HG02642 (cell line): ENCODE measurements around the gene UBAP2.
"Not testable (repeated sequence)": the region's sequence is repeated elsewhere in the genome, so short reads cannot be mapped to it uniquely, and the experiment has no call there.

Source experiments
- ATAC-seq: cut with Tn5 transposase; IDR thresholded peaks from one replicate; pipeline ENCODE4 v1.9.1; 2021; ENCODE audit warnings: mild to moderate bottlenecking; ENCODE audit not compliant: unreplicated experiment, poor library complexity

Gene UBAP2

GRCh38 chr9:33988219-33988890 is 60.3 kb downstream of the UBAP2 start:
- ATAC-seq, result peak; percentile 98

- ATAC-seq, result no peak
Measured at GRCh38 chr9:33976414-33976813, 72.3 kb downstream of the UBAP2 start.

- no peak for ATAC-seq
Measured at GRCh38 chr9:33972698-33973097, 76.0 kb downstream of the UBAP2 start.

- ATAC-seq, result no peak
Measured at GRCh38 chr9:33964086-33964768, 84.5 kb downstream of the UBAP2 start.

GRCh38 chr9:33962468-33962867 is 86.2 kb downstream of the UBAP2 start:
- not testable (repeated sequence) for ATAC-seq

- ATAC-seq, result no peak
Measured at GRCh38 chr9:33959725-33960124, 89.0 kb downstream of the UBAP2 start.

GRCh38 chr9:33956544-33956943 is 92.1 kb downstream of the UBAP2 start:
- ATAC-seq, result no peak

GRCh38 chr9:33952066-33952465 is 96.6 kb downstream of the UBAP2 start:
- ATAC-seq, result no peak

GRCh38 chr9:33950371-33950770 is 98.3 kb downstream of the UBAP2 start:
- no peak for ATAC-seq

- ATAC-seq, result no peak
Measured at GRCh38 chr9:33946779-33947535, 101.7 kb downstream of the UBAP2 start.

- no peak for ATAC-seq
Measured at GRCh38 chr9:33943389-33943788, 105.3 kb downstream of the UBAP2 start.

- no peak for ATAC-seq
Measured at GRCh38 chr9:33942471-33943083, 106.1 kb downstream of the UBAP2 start.

- ATAC-seq, result no peak
Measured at GRCh38 chr9:33939924-33940874, 108.5 kb downstream of the UBAP2 start.

- no peak for ATAC-seq
Measured at GRCh38 chr9:33934188-33934878, 114.4 kb downstream of the UBAP2 start.

GRCh38 chr9:33932078-33932807 is 116.4 kb downstream of the UBAP2 start:
- ATAC-seq, result no peak

GRCh38 chr9:33931326-33931725 is 117.4 kb downstream of the UBAP2 start:
- no peak for ATAC-seq

GRCh38 chr9:33927694-33928093 is 121.0 kb downstream of the UBAP2 start:
- ATAC-seq, result no peak

GRCh38 chr9:33926746-33927485 is 121.8 kb downstream of the UBAP2 start:
- ATAC-seq, result no peak
